Measurements from ENCODE around the gene VIPR2. TPM values are rescaled to one million over a fixed set of nuclear protein-coding genes. Genes with fewer than 3 reads are reported as not detected.
"Not testable (repeated sequence)": the region's sequence is repeated elsewhere in the genome, so short reads cannot be mapped to it uniquely, and the experiment has no call there.

Gene VIPR2
- total RNA-seq, 6 experiments from 2014 or later, result 0.15 to 0.51 (median 0.26) TPM; not detected in 2

DNA sequence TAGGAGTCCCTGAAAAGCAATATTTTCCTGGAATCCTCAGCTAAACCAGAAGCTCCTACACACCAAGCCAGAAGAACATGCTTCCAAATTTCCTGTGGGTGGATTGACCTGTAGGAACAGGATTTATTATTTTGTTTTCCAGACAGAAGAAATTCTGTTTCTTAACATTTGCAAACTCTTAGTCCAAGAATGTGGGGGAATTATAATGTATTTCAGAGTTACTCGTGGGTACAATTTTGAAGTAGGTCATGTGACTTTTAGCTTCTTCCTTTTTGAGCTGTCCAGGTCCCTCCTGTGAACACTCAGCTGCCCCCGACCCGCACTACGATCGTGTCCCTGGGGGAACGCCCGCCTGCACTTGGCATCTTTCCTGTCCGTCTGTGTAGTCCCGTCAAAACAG, 27.7 kb upstream of the VIPR2 start:
- Histone ChIP-seq H3K9me3 (no peaks in the 10 kb centered on the region), H3K27ac (no peak overlapping the region), H3K4me1 (no peaks in the 10 kb centered on the region), H3K27me3 (no peaks in the 10 kb centered on the region), H3K36me3 (no peaks in the 10 kb centered on the region), H3K4me3 (no peak overlapping the region)
- TF ChIP-seq, protein P1, sequence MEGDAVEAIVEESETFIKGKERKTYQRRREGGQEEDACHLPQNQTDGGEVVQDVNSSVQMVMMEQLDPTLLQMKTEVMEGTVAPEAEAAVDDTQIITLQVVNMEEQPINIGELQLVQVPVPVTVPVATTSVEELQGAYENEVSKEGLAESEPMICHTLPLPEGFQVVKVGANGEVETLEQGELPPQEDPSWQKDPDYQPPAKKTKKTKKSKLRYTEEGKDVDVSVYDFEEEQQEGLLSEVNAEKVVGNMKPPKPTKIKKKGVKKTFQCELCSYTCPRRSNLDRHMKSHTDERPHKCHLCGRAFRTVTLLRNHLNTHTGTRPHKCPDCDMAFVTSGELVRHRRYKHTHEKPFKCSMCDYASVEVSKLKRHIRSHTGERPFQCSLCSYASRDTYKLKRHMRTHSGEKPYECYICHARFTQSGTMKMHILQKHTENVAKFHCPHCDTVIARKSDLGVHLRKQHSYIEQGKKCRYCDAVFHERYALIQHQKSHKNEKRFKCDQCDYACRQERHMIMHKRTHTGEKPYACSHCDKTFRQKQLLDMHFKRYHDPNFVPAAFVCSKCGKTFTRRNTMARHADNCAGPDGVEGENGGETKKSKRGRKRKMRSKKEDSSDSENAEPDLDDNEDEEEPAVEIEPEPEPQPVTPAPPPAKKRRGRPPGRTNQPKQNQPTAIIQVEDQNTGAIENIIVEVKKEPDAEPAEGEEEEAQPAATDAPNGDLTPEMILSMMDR (IDR thresholded peaks at IDR 0.05), result no peak
- no peak for TF ChIP-seq POLR2A (IDR thresholded peaks at IDR 0.05)
- DNase-seq, result no peak
- WGBS (ENCODE audit: insufficient coverage, low coverage, low lambda C conversion rate, missing lambda C conversion rate), result 72% methylated on average over 9 of the region's 9 CpGs
- ATAC-seq, result no peak
- intact Hi-C loops (cut with DNase I), result no loop called here

DNA sequence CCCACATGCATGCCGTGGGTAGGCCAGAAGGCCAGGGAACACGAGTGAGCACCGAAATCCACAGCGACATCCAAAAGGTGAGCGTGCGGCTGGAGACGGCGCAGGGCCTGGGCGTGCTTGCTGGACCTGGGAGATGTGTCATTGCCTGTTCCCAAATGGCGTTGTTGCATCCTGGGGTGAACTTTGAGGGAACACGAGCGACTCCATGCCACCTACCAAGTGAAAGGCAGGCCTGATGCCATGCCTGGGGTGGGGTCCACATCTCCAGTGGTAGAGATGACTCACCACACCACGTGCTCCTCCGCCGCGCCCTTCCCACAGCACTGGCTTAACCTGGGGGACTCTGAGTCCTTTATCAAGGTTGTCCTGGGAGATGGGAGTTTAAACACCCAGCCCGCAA, 24.7 kb upstream of the VIPR2 start:
- TF ChIP-seq, protein P1 (IDR thresholded peaks at IDR 0.05), result no peak
- no peak for TF ChIP-seq POLR2A (IDR thresholded peaks at IDR 0.05)
- Histone ChIP-seq H3K4me3 (no peak overlapping the region), H3K27me3 (no peaks in the 10 kb centered on the region), H3K4me1 (no peaks in the 10 kb centered on the region), H3K36me3 (no peaks in the 10 kb centered on the region), H3K27ac (no peak overlapping the region), H3K9me3 (no peaks in the 10 kb centered on the region)
- 63% methylated on average over 4 of the region's 17 CpGs for WGBS (ENCODE audit: insufficient coverage, low coverage, low lambda C conversion rate, missing lambda C conversion rate)
- DNase-seq, result no peak
- intact Hi-C loops (cut with DNase I), result no loop called here
- no peak for ATAC-seq

DNA sequence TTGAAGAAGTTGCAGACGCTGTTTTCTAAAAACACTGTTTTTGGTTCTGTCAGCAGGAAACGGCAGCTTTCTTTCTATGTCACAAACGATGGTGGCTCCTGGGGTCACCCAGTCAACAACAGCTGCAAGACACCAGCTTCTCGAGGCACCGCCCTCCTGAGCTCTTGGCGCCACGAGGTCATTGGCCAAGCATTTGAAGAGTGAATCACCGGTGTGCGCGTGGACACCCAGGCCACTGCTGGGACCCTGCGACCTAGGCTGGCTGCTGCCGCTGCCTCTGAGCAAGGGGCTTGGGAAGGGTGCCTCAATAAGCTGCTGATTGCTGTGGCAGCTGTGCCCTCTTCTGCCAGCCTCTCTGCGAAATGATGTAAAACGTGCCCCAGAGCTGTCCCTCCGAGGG, 22.5 kb upstream of the VIPR2 start:
- TF ChIP-seq POLR2A (IDR thresholded peaks at IDR 0.05), result no peak
- TF ChIP-seq, protein P1 (IDR thresholded peaks at IDR 0.05), result no peak
- Histone ChIP-seq H3K27ac (no peak overlapping the region), H3K36me3 (no peaks in the 10 kb centered on the region), H3K9me3 (no peaks in the 10 kb centered on the region), H3K27me3 (no peaks in the 10 kb centered on the region), H3K4me1 (no peaks in the 10 kb centered on the region), H3K4me3 (no peak overlapping the region)
- intact Hi-C loops (cut with DNase I), result no loop called here
- DNase-seq, result no peak
- ATAC-seq, result no peak
- 80% methylated on average over 7 of the region's 15 CpGs for WGBS (ENCODE audit: insufficient coverage, low coverage, low lambda C conversion rate, missing lambda C conversion rate)

DNA sequence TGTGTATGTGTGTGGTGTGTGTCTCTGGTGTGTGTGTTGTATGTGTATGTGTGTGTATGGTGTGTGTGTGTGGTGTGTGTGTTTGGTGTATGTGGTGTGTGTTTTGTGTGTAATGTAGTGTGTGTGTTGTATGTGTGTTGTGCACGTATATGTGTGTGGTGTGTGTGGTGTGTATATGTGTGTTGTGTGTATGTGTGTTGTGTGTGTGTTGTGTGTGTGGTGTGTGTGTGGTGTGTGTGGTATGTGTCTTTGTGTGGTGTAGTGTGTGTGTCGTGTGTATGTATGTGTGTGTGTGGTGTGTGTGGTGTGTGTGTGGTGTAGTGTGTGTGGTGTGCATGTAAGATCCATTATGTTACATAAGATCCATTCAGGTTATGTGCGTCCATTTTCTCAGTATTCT, 21.9 kb upstream of the VIPR2 start:
- Histone ChIP-seq H3K9me3 (no peaks in the 10 kb centered on the region), H3K36me3 (no peaks in the 10 kb centered on the region), H3K27ac (no peak overlapping the region), H3K4me1 (no peaks in the 10 kb centered on the region), H3K4me3 (no peak overlapping the region), H3K27me3 (no peaks in the 10 kb centered on the region)
- no peak for TF ChIP-seq POLR2A (IDR thresholded peaks at IDR 0.05)
- TF ChIP-seq, protein P1 (IDR thresholded peaks at IDR 0.05), result no peak
- no peak for ATAC-seq
- no peak for DNase-seq
- intact Hi-C loops (cut with DNase I), result no loop called here
- WGBS (ENCODE audit: insufficient coverage, low coverage, low lambda C conversion rate, missing lambda C conversion rate), result 41% methylated on average over 2 of the region's 3 CpGs

DNA sequence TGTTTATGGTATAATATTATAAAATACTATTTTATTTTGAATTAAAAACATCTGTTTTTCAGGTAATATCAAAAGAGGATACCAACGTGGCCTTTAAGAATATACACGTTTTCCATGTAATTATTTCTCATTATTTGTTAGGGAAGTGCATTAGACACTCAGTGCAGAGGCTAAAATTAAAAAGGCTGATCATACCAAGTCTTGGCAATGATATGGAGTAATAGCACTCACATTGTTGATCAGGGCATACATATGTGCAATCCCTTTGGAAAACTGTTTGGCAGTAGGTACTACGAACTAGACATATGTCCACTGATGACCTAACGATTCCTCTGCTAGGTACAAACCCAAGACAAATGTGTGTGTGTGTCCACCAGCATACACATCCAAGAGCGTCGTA, 20.7 kb upstream of the VIPR2 start:
- no peak overlapping the region for H3K27ac ChIP-seq
- ATAC-seq (no peak), DNase-seq (no peak)
- TF ChIP-seq, protein P1 (IDR thresholded peaks at IDR 0.05), result no peak
- H3K9me3 ChIP-seq, result no peaks in the 10 kb centered on the region
- no peaks in the 10 kb centered on the region for H3K27me3 ChIP-seq
- WGBS (ENCODE audit: insufficient coverage, low coverage, low lambda C conversion rate, missing lambda C conversion rate), result 48% methylated on average over 3 of the region's 6 CpGs
- H3K4me3 ChIP-seq, result no peak overlapping the region
- no peaks in the 10 kb centered on the region for H3K4me1 ChIP-seq
- no peaks in the 10 kb centered on the region for H3K36me3 ChIP-seq
- intact Hi-C loops (cut with DNase I), result no loop called here

DNA sequence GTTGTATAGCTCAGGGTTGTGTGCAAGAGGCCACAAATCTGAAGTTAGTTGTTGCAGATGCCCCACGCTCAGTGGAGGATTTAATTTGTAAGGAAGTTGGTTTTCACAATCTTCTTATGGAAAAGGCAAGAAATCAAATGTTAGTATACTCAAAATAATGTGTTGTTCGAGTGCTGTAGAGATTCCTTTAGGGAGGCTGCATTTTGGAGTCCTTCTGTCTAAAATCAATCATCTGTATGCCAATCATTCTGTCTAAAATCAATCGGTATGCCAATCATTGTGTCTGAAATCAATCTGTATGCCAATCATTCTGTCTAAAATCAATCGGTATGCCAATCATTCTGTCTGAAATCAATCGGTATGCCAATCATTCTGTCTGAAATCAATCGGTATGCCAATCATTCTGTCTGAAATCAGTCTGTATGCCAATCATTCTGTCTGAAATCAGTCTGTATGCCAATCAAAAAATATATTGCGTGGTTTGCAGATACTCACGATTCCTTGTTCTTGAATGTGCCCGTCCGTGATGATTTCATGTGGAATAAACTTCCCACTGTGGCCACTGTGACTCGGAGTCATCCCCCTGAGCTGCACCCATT, 19.1 kb upstream of the VIPR2 start:
- H3K4me3 ChIP-seq; H3K27me3 ChIP-seq; H3K36me3 ChIP-seq; DNase-seq; H3K9me3 ChIP-seq; H3K4me1 ChIP-seq; H3K27ac ChIP-seq; ATAC-seq; intact Hi-C loops (cut with DNase I): not testable (repeated sequence)
- WGBS (ENCODE audit: insufficient coverage, low coverage, low lambda C conversion rate, missing lambda C conversion rate), result 79% methylated on average over 2 of the region's 11 CpGs

DNA sequence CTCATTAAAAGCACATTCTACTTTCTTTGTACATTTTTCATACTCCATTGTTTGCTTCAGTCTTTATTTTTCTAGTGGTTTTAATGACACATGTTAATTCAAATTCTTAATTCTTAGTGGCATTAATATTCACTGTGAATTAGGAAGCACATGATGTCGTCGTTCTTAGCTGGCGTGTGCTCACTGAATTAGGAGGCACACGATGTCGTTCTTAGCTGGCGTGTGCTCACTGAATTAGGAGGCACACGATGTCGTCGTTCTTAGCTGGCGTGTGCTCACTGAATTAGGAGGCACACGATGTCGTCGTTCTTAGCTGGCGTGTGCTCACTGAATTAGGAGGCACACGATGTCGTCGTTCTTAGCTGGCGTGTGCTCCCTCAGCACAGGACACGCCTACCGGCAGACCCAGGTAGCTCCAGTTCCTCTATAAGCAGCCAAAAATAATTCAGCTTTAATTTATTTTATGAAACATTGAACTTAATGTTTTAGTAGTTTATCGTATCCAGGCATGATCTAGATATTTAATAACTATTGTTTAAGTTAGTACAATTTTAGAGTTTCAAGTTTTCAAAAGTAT, 17.5 kb upstream of the VIPR2 start:
- H3K27me3 ChIP-seq; H3K27ac ChIP-seq; H3K4me1 ChIP-seq; intact Hi-C loops (cut with DNase I); H3K36me3 ChIP-seq; H3K9me3 ChIP-seq; H3K4me3 ChIP-seq; ATAC-seq; DNase-seq: not testable (repeated sequence)
- 67% methylated on average over 17 of the region's 21 CpGs for WGBS (ENCODE audit: insufficient coverage, low coverage, low lambda C conversion rate, missing lambda C conversion rate)
